ENCODE results near the gene INPPL1. TPM values are rescaled to one million over a fixed set of nuclear protein-coding genes. Genes with fewer than 3 reads are reported as not detected.

The INPPL1 gene
- total and polyA plus RNA-seq, 2 donors (not counting 3 experiments of a cell fraction or from before 2014, with no cell fraction given) = 125 to 184 TPM

DNA sequence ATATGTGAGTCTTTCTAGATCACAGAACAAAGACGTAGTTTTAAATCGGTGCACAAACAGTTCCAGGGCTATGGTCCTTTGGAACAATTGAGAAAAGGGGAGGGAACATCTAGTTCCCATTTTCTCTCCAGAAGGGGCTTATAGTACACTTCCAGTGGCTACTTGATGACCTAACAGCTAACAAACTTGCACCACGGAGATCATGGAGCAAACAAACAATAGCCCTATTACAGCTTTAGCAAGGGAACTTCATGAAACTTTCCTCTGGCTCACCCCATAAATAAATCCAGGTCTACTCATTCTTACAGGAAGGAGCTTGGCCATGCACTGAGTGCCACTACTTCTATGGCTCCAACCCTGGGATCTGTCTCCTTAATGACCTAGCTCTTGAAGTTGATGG, 16.3 kb upstream of the INPPL1 start:
- ChIA-PET CTCF (interaction anchor here (1.1 kb wide), 1 partner anchor 65 kb away, joined by 3 read pairs; no protein-coding TSS in a partner anchor), POLR2A (no interaction called here)
- no TSS peak for BruUV-seq (replicated peaks)
- Histone ChIP-seq H3K79me2 (ENCODE audit: control insufficient read depth, insufficient read depth, low read length) (no peaks in the 10 kb centered on the region), H3K27ac (ENCODE audit: insufficient read depth, low read depth, low read length) (no peak overlapping the region), H3K36me3 (ENCODE audit: control insufficient read depth in 2 of 2, extremely low read depth in 1 of 2, insufficient read depth in 2 of 2, low read length in 2 of 2) (no peaks in the 10 kb centered on the region), H4K20me1 (replicated peaks; ENCODE audit: control insufficient read depth, extremely low read depth, insufficient read depth, low read length) (no peaks in the 10 kb centered on the region), H3K4me3 (replicated peaks in 1 of 3; ENCODE audit: insufficient read depth in 1 of 3, low read depth in 1 of 3, low read length in 3 of 3) (no peak overlapping the region), H2AFZ (ENCODE audit: low read depth, low read length) (no peak overlapping the region), H3K9ac (replicated peaks; ENCODE audit: extremely low read depth, insufficient read depth, low read length) (no peak overlapping the region), H3K27me3 (ENCODE audit: control insufficient read depth in 2 of 2, insufficient read depth in 2 of 2, low read length in 2 of 2) (peaks cover 4 to 20% of the 10 kb centered on the region in 2 experiments), H3K4me1 (ENCODE audit: control insufficient read depth, extremely low read depth, insufficient read depth, low read length) (peaks cover 7% of the 10 kb centered on the region), H3K4me2 (ENCODE audit: insufficient read depth, low read length) (no peak overlapping the region), H3K9me3 (replicated peaks; ENCODE audit: control insufficient read depth, insufficient read depth, low read length) (no peaks in the 10 kb centered on the region), H3K9me1 (replicated peaks; ENCODE audit: control insufficient read depth, extremely low read depth, insufficient read depth, low read length) (no peaks in the 10 kb centered on the region)
- DNase-seq (ENCODE audit: low read depth, low spot score) = no peak
- intact Hi-C loops (cut with micrococcal nuclease) (no loop called here), dilution Hi-C loops (cut with MboI; ENCODE audit: extremely low pct_ligation_motif_present, low sequenced_read_pairs) (no loop called here)
- FAIRE-seq = no peak
- no peak for TF ChIP-seq POLR2AphosphoS5 (IDR thresholded peaks at IDR 0.05; ENCODE audit: insufficient read depth, low read depth, low read length)
- no peak for TF ChIP-seq POLR2A (IDR thresholded peaks at IDR 0.05; ENCODE audit: low read depth, low read length)
- TF ChIP-seq EZH2 (IDR thresholded peaks at IDR 0.05; ENCODE audit: borderline replicate concordance, low read depth, low read length, severe bottlenecking) = no peak
- TF ChIP-seq, protein P1, sequence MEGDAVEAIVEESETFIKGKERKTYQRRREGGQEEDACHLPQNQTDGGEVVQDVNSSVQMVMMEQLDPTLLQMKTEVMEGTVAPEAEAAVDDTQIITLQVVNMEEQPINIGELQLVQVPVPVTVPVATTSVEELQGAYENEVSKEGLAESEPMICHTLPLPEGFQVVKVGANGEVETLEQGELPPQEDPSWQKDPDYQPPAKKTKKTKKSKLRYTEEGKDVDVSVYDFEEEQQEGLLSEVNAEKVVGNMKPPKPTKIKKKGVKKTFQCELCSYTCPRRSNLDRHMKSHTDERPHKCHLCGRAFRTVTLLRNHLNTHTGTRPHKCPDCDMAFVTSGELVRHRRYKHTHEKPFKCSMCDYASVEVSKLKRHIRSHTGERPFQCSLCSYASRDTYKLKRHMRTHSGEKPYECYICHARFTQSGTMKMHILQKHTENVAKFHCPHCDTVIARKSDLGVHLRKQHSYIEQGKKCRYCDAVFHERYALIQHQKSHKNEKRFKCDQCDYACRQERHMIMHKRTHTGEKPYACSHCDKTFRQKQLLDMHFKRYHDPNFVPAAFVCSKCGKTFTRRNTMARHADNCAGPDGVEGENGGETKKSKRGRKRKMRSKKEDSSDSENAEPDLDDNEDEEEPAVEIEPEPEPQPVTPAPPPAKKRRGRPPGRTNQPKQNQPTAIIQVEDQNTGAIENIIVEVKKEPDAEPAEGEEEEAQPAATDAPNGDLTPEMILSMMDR (IDR thresholded peaks at IDR 0.05; ENCODE audit: extremely low read depth in 1 of 2, insufficient read depth in 1 of 2, low read depth in 1 of 2, low read length in 2 of 2) = no peak
- no peak for TF ChIP-seq JUN (IDR thresholded peaks at IDR 0.05; ENCODE audit: borderline replicate concordance, insufficient read depth, insufficient read length, low read depth)
- TF ChIP-seq GATA2 (IDR thresholded peaks at IDR 0.05; ENCODE audit: insufficient read depth, insufficient read length, low read depth, low read length) = no peak
- no peak for TF ChIP-seq MAX (IDR thresholded peaks at IDR 0.05; ENCODE audit: insufficient read depth, insufficient read length)
- TF ChIP-seq FOS (IDR thresholded peaks at IDR 0.05; ENCODE audit: borderline replicate concordance, insufficient read depth, low read length) = no peak
- TF ChIP-seq MYC (IDR thresholded peaks at IDR 0.05; ENCODE audit: low read depth, low read length) = no peak

Measured in endothelial cell of umbilical vein (primary cell).